ENCODE data around the gene FNDC3B.

Gene FNDC3B

GRCh38 chr3:172195407-172195754 lies 156.0 kb downstream of the FNDC3B start:
- no peak for DNase-seq

DNA sequence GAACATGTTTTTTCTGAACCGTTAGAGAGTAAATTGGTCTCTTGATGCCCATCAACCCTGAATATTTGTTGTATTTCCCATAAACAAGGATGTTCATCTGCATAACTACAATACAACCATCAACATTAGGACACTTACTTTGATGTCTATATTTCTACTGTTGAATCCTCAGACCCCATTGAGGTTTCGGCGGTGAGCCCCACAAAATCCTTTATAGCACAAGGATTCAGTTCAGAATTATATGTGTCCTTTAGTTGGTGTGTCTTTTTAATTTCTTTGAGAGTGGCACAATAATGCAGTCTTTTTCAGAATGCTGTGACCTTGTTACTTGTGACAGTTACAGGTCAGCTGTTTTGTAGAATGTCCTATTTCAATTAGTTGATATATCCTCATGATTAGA lies 158.0 kb downstream of the FNDC3B start:
- DNase-seq: no peak

GRCh38 chr3:172198428-172198827 lies 159.1 kb downstream of the FNDC3B start:
- no peak for DNase-seq

DNA sequence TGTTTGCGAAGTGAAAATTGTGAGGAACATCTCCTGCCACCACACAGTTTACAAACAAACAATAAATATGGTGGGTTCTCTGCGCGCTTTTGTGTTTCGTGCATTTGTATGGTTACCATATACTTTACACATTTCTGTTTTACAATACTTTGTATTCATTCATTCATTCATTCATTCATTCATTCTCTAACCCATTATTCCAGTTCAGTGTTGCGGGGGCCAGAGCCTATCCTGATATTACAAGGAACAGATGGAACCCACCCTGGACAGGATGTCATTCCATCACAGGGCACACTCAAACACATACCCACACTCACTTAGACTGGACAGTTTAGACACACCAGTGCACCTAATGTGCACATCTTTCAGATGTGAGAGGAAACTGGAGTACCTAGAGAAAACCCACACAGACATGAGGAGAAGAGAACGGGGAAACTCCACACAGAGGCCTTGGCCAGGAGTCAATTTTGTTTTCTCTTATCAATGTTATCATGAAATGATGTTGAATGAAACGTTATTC lies 160.5 kb downstream of the FNDC3B start:
- DNase-seq: no peak

DNA sequence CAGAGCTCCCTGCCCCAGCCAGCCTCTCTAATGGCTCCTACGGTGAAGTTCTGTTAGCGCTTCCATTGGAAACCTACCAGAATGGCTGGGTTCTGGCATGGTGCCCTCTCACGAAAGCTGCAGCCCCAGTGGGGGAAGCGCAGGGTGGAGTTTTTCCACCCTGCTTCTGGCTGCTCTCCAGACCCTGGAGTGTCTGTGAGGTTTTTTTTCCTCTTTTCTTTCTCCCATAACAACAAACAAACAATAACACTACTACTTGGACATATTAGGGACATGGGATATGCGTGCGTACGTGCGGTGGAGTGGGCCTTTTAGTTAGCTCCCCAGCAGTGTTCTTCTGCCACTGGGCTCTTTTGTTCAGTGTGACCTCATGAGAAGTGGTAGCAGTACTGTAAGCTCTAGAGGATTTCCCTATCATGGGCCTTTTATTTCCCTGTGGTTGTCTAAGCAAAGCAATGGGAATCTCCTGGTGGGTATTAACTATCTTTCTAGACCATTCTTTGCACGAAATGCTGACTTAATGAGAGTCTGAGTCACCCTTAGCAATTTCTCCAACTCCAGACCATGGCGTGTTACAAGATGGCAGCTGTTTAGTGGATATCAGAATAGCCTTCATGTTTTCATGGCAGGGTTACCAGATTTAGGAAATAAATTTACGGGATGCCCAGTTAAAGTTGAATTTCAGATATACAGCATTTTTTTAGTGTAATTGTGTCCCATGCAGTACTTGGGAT lies 161.9 kb downstream of the FNDC3B start:
- DNase-seq: peak; percentile 81

DNA sequence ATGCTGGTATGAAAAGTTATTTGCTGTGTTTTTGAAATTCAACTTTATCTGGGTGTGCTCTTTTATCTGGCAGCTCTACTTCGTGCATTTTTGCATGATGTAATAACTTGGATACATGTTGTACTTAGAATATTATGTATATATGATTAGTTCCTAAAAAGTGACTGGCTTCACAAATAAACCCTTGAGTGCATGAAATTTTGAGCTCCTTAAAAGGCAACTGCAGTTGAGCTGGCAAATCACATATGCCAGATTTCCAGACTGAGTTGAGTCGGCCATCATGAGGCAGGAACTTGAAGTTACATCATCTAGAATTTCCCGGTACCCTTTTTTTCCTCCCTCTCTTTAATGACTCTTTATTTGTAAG lies 162.5 kb downstream of the FNDC3B start:
- peak; percentile 88 for DNase-seq

GRCh38 chr3:172202797-172203196 lies 163.4 kb downstream of the FNDC3B start:
- no peak for DNase-seq

DNA sequence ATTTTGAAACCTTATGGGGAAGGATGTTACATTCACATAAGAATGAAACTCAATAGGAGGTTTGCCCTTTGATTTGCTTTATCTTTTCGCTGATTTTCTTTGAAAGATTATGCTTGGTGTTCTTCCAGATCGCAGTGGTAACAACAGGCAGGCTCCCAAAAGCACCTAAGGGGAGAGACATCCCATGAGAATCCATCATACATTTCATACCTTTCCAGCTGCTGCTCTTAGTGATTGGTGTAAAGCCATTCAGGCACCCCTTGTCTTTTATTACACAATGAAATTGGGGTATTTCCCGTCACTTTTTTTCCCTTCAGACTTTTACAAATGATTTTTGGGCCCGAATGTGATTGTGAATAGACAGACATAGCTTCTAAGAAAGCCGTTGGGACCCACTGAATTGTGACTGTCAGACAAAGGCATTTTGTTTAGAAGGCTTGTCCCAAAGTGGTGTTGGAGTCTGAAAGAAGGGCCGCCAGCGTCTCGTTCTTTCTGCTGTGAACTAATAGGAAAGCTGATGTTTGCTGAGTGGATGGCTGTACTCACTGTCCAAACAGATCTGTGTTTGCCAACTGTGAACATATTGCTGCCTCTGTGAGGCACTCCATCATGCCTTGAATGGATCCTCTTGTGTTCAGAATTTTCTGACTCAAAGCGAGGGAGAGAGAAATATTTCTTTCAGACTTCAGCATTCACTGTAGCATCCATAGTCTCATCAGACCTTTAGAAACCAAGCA lies 164.3 kb downstream of the FNDC3B start:
- DNase-seq: peak; percentile 45

GRCh38 chr3:172204716-172205115 lies 165.3 kb downstream of the FNDC3B start:
- DNase-seq: peak; percentile 44

DNA sequence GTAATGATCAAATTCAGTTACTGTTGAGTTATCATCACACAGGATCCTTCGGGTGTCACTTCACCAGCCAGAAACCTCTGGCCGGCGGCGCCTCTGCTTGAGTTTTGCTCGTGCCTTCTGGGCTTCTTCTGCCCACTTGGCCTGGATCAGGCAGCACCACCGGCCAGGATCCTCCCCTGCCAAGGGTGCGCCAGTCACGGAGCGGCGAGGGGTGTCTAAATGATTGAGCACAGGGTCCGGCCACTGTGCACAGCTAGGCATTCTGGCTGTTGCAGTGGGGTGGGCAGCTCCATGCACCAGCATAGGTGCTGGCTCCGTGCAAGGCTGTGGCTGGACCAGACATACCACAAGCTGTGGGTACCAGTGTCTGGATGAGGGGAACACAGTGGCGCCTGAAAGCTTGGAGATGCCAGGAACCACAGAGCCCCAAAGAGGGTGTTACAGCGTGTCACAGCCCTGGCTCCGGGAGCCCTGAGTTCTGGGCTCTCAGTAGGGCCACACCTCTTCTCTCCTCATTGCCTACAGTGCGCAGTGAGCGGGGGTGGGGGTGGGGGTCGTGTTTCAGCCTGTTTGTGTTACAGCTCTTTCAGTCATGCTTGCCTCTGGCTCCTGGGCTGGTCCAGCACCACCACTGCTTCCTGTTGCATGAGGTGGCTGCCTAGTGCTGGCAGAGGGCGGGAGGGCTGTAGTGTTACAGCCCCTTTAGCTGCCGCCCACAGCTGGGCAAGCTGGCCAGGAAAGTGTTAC lies 169.4 kb downstream of the FNDC3B start:
- no peak for DNase-seq

DNA sequence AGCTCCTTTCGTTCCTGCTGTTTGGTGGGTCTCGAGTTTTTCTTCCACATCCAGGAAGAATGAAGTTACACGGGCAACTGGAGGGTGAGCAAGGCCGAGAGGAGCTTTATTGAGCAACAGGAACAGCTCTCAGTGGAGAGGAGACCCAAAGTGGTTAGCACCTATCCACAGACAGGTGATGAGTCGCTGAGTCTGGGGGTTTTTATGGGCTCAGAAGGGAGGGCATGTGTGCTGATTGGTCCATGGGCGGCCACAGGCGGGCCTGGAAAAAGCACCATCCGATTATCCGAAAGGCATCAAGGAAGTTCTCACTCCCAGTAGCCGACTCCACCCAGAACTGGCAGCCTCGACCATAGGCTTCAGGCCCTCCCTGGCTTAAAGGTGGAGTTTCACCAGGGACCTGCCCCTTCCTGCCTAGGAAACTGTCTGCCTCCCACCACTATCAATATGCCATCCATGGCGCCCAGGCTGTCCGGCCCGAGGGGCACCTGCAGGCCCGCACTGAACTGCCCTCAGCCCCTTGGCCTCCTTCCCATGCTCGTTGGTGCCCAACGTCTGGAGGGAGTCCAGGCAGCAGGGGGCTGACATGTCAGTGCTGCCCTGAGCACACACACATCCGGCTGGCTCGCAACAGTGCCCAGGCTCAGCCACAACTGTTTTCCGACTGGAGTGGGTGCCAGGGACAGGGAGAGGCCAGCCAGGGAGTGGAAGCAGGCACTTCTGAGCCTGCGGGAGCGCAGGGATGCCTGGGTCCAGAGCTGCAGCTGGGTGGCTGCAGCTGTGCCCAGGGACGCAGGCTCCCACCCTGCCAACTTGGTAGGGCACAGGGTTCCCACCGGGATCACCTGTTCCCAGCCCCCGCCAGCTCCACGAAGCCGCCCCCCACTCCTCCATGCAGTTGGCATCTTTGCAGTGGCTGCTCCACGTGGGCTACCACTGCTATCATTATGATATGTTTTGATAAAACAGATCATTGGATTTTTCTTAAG lies 170.2 kb downstream of the FNDC3B start:
- DNase-seq: peak; percentile 36

GRCh38 chr3:172210355-172210754 lies 171.0 kb downstream of the FNDC3B start:
- DNase-seq: peak; percentile 87

DNA sequence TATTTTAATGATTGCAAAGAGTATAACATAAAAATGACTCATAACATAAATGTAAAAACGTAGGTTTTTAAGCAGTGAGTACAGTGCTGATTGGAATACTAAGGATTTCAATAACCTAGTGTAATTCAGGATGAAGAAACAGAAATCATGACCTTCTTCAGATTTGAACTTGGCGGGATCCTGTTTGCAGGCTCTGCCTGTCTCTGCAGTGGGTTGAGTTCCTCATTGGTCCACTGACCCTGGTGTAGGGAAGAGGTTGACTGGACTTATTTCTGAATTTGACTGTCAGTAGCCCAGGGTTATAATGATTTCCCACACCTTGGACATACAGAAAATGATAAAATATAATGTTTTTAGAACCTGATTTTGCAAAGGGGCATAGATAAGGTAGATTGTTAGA lies 171.7 kb downstream of the FNDC3B start:
- peak; percentile 77 for DNase-seq

DNA sequence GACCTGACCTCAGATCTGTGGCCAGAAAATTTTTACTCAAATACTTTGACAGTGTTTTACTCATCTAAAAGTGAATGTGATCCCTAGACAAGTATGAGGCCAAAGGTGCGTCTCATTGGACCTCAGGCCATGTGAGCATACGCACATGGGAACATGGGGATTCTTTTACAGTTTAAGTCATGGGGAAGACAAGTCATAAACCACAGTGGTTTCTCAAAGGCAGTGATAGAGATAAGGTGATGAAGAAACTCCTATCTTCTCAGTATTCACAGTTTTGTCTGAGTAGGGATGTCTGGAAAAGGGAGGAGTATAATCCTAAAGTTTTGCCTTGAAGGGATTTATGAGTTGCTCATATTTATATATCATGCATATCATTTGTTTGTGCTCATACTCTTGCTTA lies 173.8 kb downstream of the FNDC3B start:
- DNase-seq: peak; percentile 51

DNA sequence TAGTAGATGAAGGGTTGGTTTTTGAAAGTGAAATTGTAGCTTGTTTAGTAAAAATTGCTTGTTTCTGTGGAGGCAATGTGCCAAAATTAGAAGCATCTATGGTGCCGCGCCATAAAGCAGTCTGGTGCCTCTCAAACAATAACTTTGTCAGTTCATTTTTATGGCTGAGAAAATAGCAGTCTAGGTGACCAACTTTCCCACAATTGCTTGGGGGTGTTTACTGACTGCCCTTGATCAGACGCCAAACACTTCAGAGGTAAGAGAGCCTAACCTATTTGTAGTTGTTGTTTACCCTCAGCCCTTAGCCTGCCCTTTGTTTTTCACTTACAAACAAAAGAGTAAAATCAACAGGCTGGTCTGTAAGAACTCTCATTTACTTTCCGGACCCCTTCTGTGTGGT lies 174.5 kb downstream of the FNDC3B start:
- no peak for DNase-seq

DNA sequence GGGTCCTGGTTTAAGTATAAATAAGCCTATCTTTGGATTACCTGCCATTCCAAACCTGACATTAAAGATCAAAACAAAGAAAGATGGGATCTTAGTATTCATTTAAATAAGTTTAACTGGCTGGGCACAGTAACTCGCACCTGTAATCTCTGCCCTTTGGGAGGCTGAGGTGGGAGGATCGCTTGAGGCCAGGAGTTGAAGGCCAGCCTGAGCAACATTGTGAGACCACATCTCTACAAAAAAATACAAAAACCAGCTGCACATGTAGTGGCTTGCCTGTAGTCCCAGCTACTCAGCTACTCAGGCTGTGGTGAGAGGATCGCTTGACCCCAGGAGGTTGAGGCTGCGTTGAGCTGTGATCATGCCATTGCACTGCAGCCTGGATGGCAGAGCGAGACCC lies 176.9 kb downstream of the FNDC3B start:
- DNase-seq: no peak

DNA sequence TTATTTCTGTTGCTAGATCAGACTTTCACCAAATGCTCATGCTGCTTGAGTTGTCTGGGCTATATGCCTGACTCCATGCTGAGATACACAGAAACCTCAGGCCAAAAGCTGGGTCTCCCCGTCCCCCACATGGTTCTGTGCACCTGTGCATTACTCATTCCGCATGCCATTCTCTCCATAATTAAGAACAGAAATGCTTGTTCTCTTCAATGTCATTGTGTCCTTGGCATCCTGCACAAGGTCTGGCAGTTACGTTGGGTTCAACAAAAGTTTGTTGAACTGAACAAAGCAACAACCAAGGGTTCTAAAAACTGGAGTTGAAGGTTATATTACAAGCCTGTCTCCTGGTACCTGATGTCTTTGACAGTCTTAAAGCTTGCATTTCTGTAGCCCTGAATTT lies 177.5 kb downstream of the FNDC3B start:
- DNase-seq: no peak

- DNase-seq: no peak
These were observed 178.5 kb downstream of the FNDC3B start for GRCh38 chr3:172217877-172218276.

DNA sequence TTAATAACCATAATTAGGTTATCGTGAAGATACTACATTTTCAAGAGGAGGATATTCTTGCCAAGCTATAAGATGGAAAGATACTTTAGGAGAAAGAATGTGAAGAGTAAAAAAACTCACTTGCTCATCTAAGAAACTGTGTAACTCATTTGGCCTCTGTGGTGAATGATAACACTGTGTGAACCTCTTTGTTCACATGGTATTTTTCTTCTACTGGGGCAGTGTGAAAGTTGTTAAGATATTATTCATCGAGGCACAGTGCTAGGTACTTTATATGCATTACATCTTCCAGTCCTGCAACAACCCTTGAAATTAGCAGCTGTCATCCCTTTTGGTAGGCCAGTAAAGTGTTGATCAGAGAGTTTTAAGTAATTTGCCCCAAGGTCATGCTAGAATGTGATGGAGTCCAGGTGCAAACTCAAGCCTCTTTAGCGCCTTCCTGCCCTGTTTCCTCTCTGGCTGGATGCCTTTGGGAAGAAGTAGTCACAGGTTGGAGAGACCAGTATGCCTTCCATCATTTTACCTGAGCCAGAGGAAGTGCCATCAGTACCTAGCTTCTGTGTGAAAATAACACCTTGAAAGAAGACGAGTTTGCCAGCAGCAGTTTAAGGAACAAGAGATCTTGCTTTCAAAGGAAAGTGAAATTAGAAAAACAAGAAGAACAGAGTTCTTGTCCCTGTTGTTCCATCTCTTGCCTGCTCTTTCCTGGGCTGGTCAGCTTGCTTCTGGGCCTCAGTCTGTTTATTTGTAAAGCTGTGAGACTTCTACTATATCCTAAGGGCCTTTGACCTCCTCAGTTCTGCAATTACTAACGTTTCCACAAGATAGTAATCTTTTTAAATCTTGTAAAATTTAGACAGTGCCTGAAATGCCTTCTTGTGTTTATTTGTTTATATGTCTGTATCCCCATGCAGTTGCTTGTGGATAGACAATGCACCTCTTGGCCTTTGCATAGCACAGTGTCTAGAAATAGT lies 179.3 kb downstream of the FNDC3B start:
- no peak for DNase-seq

DNA sequence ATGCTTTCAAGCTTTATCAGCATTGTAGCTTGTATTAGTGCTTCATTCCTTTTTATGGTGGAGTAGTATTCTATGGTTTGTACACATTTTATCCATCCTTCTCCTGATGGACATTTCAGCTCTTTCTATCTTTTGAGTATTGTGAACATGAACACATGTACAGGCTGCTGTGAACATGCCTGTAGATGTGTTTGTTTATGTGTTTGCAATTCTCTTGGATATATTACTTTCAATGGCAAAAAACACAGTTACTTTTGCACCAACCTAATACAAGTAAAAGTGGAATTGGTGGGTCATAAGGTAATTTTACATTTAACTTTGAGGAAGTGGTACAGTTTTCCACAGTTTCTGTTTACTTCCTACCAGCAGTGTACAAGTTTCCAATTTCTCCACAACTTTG lies 180.4 kb downstream of the FNDC3B start:
- no peak for DNase-seq

DNA sequence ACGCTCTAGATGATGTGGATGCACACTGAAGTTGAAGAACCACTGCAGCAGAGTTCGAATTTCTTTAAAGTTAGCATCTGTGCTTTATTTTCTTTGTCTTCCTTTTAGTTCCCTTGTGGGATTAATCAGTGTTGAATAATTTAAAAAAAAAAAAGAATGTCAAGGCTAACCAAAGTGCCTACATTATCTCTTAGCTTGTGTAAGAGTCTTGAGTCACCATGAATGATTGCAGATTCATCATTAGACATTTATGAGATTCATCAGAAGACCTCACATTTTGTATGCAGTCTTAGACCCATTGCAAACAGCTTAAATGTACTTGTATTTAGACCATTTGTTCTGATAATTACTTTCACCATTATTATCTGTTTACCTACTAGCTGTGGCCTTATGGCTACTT lies 182.2 kb downstream of the FNDC3B start:
- DNase-seq: peak; percentile 67

Data from inflammatory macrophage treated with lipopolysaccharide for 4 hours (primary cell).